ENCODE measurements around the gene RPS8.
"Not testable (repeated sequence)": the region's sequence is repeated elsewhere in the genome, so short reads cannot be mapped to it uniquely, and the experiment has no call there.

Gene RPS8

GRCh38 chr1:44808063-44808937 is 33.0 kb downstream of the RPS8 start, which contains the start of gene BTBD19:
BTBD19 (plus strand) TSS chr1:44808523; CDS start chr1:44808821, 298 bp downstream.
- in situ Hi-C loops (cut with MboI; ENCODE audit: low sequenced_read_pairs, unreplicated experiment), result no loop called here
- TF ChIP-seq CTCF (IDR thresholded peaks at IDR 0.05; ENCODE audit: borderline replicate concordance, control extremely low read depth, extremely low read depth, insufficient read depth, missing control alignments), result no peak
- peak; percentile 71 for DNase-seq (ENCODE audit: low spot score)

- peak; percentile 81 for DNase-seq (ENCODE audit: low spot score)
- no peak for TF ChIP-seq CTCF (IDR thresholded peaks at IDR 0.05; ENCODE audit: borderline replicate concordance, control extremely low read depth, extremely low read depth, insufficient read depth, missing control alignments)
- in situ Hi-C loops (cut with MboI; ENCODE audit: low sequenced_read_pairs, unreplicated experiment), result no loop called here
These were observed 33.9 kb downstream of the RPS8 start for GRCh38 chr1:44808938-44809917.

GRCh38 chr1:44810101-44810761 is 34.9 kb downstream of the RPS8 start:
- no peak for DNase-seq (ENCODE audit: low spot score)
- no peak for TF ChIP-seq CTCF (IDR thresholded peaks at IDR 0.05; ENCODE audit: borderline replicate concordance, control extremely low read depth, extremely low read depth, insufficient read depth, missing control alignments)
- in situ Hi-C loops (cut with MboI; ENCODE audit: low sequenced_read_pairs, unreplicated experiment), result no loop called here

- DNase-seq (ENCODE audit: low spot score); in situ Hi-C loops (cut with MboI; ENCODE audit: low sequenced_read_pairs, unreplicated experiment): not testable (repeated sequence)
These were observed 35.4 kb downstream of the RPS8 start for GRCh38 chr1:44810762-44811105.

- no peak for TF ChIP-seq CTCF (IDR thresholded peaks at IDR 0.05; ENCODE audit: borderline replicate concordance, control extremely low read depth, extremely low read depth, insufficient read depth, missing control alignments)
- no peak for DNase-seq (ENCODE audit: low spot score)
- in situ Hi-C loops (cut with MboI; ENCODE audit: low sequenced_read_pairs, unreplicated experiment), result no loop called here
These were observed 35.9 kb downstream of the RPS8 start for GRCh38 chr1:44811234-44811633.

GRCh38 chr1:44812822-44813543 is 37.6 kb downstream of the RPS8 start:
- in situ Hi-C loops (cut with MboI; ENCODE audit: low sequenced_read_pairs, unreplicated experiment), result no loop called here

GRCh38 chr1:44815926-44816325 is 40.6 kb downstream of the RPS8 start:
- not testable (repeated sequence) for DNase-seq (ENCODE audit: low spot score)

More at GRCh38 chr1:44812822-44813543, 37.6 kb downstream of the RPS8 start:
- DNase-seq (ENCODE audit: low spot score), result no peak
- no peak for TF ChIP-seq CTCF (IDR thresholded peaks at IDR 0.05; ENCODE audit: borderline replicate concordance, control extremely low read depth, extremely low read depth, insufficient read depth, missing control alignments)

More at GRCh38 chr1:44815926-44816325, 40.6 kb downstream of the RPS8 start:
- in situ Hi-C loops (cut with MboI; ENCODE audit: low sequenced_read_pairs, unreplicated experiment), result not testable (repeated sequence)
